ENCODE data around the gene DENND1A.

Gene DENND1A

GRCh38 chr9:123361086-123361730 is 568.7 kb downstream of the DENND1A start:
- no peak for DNase-seq

GRCh38 chr9:123360161-123361085 is 569.5 kb downstream of the DENND1A start:
- DNase-seq: no peak

GRCh38 chr9:123359546-123359945 is 570.4 kb downstream of the DENND1A start:
- no peak for DNase-seq

- no peak for DNase-seq
Measured at GRCh38 chr9:123359106-123359505, 570.8 kb downstream of the DENND1A start.

- DNase-seq: no peak
Measured at GRCh38 chr9:123358181-123358905, 571.6 kb downstream of the DENND1A start.

GRCh38 chr9:123357743-123358059 is 572.2 kb downstream of the DENND1A start:
- DNase-seq: no peak

- no peak for DNase-seq
Measured at GRCh38 chr9:123356851-123357742, 572.8 kb downstream of the DENND1A start.

GRCh38 chr9:123355761-123356431 is 574.0 kb downstream of the DENND1A start, which contains the start of gene CRB2:
CRB2 (plus strand) TSS chr9:123356197; CDS start chr9:123356261, 64 bp downstream.
- DNase-seq: no peak

GRCh38 chr9:123354806-123355508 is 575.0 kb downstream of the DENND1A start:
- no peak for DNase-seq

GRCh38 chr9:123353984-123354591 is 575.8 kb downstream of the DENND1A start:
- peak; percentile 33 for DNase-seq

GRCh38 chr9:123353041-123353440 is 576.9 kb downstream of the DENND1A start:
- DNase-seq: no peak

GRCh38 chr9:123350590-123351310 is 579.2 kb downstream of the DENND1A start:
- no peak for DNase-seq

- DNase-seq: peak; percentile 26
Measured at GRCh38 chr9:123349691-123350480, 580.0 kb downstream of the DENND1A start.

- no peak for DNase-seq
Measured at GRCh38 chr9:123349033-123349432, 580.9 kb downstream of the DENND1A start.

GRCh38 chr9:123348317-123348992 is 581.5 kb downstream of the DENND1A start:
- no peak for DNase-seq

- DNase-seq: no peak
Measured at GRCh38 chr9:123347289-123348060, 582.5 kb downstream of the DENND1A start.

GRCh38 chr9:123346826-123347225 is 583.1 kb downstream of the DENND1A start:
- no peak for DNase-seq

- no peak for DNase-seq
Measured at GRCh38 chr9:123346026-123346425, 583.9 kb downstream of the DENND1A start.

All from HCEC 1CT (cell line).